Natural killer cell treated with Interleukin-12 subunit alpha and Interleukin-12 subunit beta and Interleukin-15 and Interleukin-18, amount 100 ng/mL, for 72 hours (primary cell): ENCODE results near the gene TIMM13. TPM values are rescaled to one million over a fixed set of nuclear protein-coding genes. Genes with fewer than 3 reads are reported as not detected.
"Not testable (repeated sequence)": the region's sequence is repeated elsewhere in the genome, so short reads cannot be mapped to it uniquely, and the experiment has no call there.

Source experiments
- ATAC-seq, 2 donors: fragments of 150-1000 bp; cut with Tn5 transposase in 1 of 2; sonication (Bioruptor Pico), chemical (Tn5 transposase) in 1 of 2; 2 replicates each; pipeline ENCODE4 v1.10.0; 2021
- DNase-seq: peaks from one replicate; pipeline ENCODE4 v3.0.0; 2022; ENCODE audit warnings: low spot score
- H3K27ac Mint-ChIP-seq, 2 donors: 1 replicate in 1 of 2; 2 replicates in 1 of 2; pipeline ENCODE4 v1.8.0; 2022; ENCODE audit warnings: mixed read lengths in 2 of 2, mild to moderate bottlenecking in 1 of 2, moderate library complexity in 1 of 2
- H3K27me3 Mint-ChIP-seq, 2 donors: 1 replicate in 1 of 2; 2 replicates in 1 of 2; pipeline ENCODE4 v1.8.0; 2022; ENCODE audit warnings: mixed read lengths in 2 of 2
- H3K36me3 Mint-ChIP-seq: one replicate; pipeline ENCODE4 v1.8.0; 2022; ENCODE audit warnings: mixed read lengths
- H3K4me1 Mint-ChIP-seq, 2 donors: 1 replicate in 1 of 2; 2 replicates in 1 of 2; pipeline ENCODE4 v1.8.0; 2022; ENCODE audit warnings: low read depth in 2 of 2, mixed read lengths in 2 of 2, mild to moderate bottlenecking in 1 of 2
- H3K4me3 Mint-ChIP-seq: one replicate; pipeline ENCODE4 v1.8.0; 2022; ENCODE audit warnings: mixed read lengths
- H3K9me3 Mint-ChIP-seq: 2 replicates; pipeline ENCODE4 v1.8.0; 2022; ENCODE audit warnings: mixed read lengths
- total RNA-seq, 2 donors: library from RNA; stranded (reverse); gene quantifications; one replicate each; pipeline ENCODE4 v1.2.3, GENCODE V29; 2022

The TIMM13 gene
- total RNA-seq, 2 donors from 2014 or later, result 80.1 to 124 TPM

DNA sequence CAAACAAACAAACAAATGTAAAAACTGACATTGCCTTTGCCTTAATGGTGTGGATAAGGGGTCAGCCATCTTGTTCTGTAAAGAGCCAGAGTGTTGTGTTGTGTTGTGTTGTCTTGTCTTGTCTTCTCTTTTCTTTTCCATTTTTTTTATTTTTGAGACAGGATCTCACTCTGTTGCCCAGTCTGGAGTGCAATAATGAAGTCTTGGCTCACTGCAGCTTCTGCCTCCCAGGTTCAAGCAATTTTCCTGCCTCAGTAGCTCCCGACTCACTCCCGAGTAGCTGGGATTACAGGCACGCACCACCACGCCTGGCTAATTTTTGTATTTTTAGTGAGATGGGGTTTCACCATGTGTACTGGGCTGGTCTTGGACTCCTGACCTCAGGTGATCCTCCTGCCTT lies 27.8 kb downstream of the TIMM13 start:
- Mint-ChIP-seq H3K9me3 (no peaks in the 10 kb centered on the region), H3K36me3 (no peaks in the 10 kb centered on the region), H3K27me3 (peaks cover 0 to 2% of the 10 kb centered on the region in 2 donors), H3K4me3 (no peak overlapping the region), H3K4me1 (peaks cover 0 to 3% of the 10 kb centered on the region in 2 donors), H3K27ac (no peak overlapping the region)
- DNase-seq (no peak), ATAC-seq (no peak)

DNA sequence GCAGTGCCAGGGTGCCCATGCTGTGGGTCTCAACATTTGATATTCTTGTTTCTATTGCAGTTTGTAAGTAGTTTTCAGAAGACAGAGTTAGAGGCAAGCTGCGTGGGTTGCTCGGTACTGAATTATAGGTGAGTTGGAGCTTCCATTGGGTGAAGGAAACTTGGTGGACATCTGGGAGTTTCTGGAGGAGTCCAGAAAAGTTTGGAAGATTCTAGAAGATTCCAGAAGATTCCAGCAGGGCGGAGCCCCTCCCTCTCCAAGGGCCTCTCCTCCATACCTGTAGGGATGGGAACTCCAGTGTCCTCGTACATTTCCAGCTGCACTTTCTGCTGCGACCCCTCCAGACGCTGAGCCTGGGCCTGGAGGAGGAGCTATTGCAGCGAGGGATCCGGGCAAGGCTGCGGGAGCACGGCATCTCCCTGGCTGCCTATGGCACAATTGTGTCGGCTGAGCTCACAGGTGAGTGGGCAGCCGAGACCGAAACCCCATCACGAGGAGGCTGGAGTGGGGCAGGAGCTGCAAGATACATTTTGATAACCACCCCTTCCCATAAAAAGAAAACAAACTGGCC lies 28.6 kb downstream of the TIMM13 start:
- Mint-ChIP-seq H3K36me3 (no peaks in the 10 kb centered on the region), H3K9me3 (no peaks in the 10 kb centered on the region), H3K4me3 (no peak overlapping the region), H3K27me3 (no peaks in the 10 kb centered on the region), H3K4me1 (peaks cover 4 to 6% of the 10 kb centered on the region in 2 donors), H3K27ac (no peak overlapping the region)
- no peak for DNase-seq
- ATAC-seq, result no peak

DNA sequence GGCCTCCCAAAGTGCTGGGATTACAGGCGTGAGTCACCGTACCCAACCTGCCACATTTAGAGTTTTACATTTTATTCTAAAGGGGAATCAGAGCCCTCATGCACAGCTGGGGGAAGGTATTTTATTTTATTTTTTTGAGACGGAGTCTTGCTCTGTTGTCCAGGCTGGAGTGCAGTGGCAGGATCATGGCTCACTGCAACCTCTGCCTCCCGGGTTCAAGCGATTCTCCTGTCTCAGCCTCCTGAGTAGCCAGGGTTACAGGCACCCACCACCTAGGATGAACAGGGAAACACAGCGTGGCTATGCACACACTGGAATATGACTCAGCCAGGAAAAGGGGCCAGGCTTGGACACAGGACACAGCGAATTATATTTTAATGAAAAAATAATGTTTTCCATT lies 30.2 kb downstream of the TIMM13 start:
- not testable (repeated sequence) for H3K4me3 Mint-ChIP-seq, H3K27ac Mint-ChIP-seq, H3K36me3 Mint-ChIP-seq, H3K4me1 Mint-ChIP-seq, H3K9me3 Mint-ChIP-seq, DNase-seq, H3K27me3 Mint-ChIP-seq, ATAC-seq

DNA sequence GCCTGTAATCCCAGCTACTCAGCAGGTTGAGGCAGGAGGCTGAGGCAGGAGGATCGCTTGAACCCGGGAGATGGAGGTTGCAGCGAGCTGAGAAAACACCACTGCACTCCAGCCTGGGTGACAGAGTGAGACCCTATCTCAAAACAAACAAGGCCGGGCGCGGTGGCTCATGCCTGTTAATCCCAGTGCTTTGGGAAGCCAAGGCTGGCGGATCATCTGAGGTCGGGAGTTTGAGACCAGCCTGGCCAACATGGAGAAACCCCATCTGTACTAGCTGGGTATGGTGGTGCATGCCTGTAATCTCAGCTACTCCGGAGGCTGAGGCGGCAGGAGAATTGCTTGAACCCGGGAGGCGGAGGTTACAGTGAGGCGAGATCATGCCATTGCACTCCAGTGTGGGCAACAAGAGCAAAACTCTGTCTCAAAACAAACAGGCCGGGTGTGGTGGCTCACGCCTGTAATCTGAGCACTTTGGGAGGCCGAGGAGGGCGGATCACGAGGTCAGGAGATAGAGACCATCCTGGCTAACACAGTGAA lies 32.0 kb downstream of the TIMM13 start:
- not testable (repeated sequence) for H3K9me3 Mint-ChIP-seq, ATAC-seq, H3K36me3 Mint-ChIP-seq, DNase-seq, H3K27me3 Mint-ChIP-seq
- H3K27ac Mint-ChIP-seq, result peak overlapping the region in 1 of 2 donors; percentile 70
- peaks cover 9 to 11% of the 10 kb centered on the region in 2 donors for H3K4me1 Mint-ChIP-seq
- H3K4me3 Mint-ChIP-seq, result peak overlapping the region; percentile 69

DNA sequence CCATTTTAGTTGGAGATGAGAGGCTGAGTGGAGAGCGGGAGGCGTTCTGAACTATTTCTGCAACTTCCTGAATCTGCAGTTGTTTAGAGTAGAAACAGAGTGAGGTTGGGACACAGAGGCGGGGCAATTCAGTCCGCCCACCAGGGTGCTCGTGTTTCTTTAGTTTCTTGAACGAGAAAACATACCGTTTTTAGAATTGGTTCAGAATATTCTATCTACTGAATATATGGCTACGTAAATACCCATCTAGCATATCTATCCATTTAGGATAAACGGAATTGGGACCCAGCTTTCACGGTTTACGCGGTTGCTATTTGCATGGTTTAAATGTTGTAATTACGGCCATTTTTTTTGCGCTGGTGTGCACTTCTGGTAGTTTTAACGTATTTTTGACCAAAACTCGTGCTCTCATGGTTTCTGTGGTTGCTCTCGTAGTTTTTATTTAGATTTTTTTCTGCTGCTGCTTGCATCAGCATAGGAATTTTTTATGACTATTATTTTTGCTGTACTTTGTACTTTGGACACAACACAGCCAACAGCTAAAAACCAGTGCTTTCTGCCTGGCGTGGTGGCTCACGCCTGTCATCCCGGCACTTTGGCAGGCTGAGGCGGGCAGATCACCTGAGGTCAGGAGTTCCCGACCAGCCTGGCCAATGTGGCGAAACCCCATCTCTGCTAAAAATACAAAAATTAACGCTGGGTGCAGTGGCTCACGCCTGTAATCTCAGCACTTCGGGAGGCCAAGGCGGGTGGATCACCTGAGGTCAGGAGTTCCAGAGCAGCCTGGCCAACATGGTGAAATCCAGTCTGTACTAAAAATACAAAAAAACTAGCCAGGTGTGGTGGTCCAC lies 32.7 kb downstream of the TIMM13 start:
- peak overlapping the region; percentile 69 for H3K4me3 Mint-ChIP-seq
- peaks cover 9 to 11% of the 10 kb centered on the region in 2 donors for H3K4me1 Mint-ChIP-seq
- DNase-seq, result no peak
- H3K36me3 Mint-ChIP-seq, result no peaks in the 10 kb centered on the region
- ATAC-seq, result peak; percentile 72
- H3K27me3 Mint-ChIP-seq, result peaks cover 0 to 4% of the 10 kb centered on the region in 2 donors
- no peaks in the 10 kb centered on the region for H3K9me3 Mint-ChIP-seq
- peak overlapping the region in 1 of 2 donors; percentile 70 for H3K27ac Mint-ChIP-seq

DNA sequence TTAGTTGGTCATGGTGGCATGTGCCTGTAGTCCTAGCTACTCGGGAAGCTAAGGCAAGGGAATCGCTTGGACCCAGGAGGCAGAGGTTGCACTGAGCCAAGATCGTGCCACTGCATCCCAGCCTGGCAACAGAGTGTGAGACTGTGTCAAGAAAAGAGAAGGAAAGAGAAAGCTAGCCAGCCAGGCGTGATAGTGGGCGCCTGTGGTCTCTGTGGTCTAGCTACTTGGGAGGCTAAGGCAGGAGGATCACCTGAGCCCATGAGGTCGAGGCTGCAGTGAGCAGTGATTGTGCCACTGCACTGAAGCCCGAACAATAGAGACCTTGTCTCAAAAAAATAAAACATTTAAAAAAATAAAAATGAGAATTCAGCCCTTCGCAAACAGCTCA lies 33.3 kb downstream of the TIMM13 start:
- Mint-ChIP-seq H3K9me3 (no peaks in the 10 kb centered on the region), H3K4me3 (peak overlapping the region; percentile 69), H3K27me3 (peaks cover 0 to 5% of the 10 kb centered on the region in 2 donors), H3K27ac (peak overlapping the region in 1 of 2 donors; percentile 70), H3K36me3 (no peaks in the 10 kb centered on the region), H3K4me1 (peaks cover 9 to 11% of the 10 kb centered on the region in 2 donors)
- DNase-seq, result no peak
- ATAC-seq, result peak; percentile 48 to 49

DNA sequence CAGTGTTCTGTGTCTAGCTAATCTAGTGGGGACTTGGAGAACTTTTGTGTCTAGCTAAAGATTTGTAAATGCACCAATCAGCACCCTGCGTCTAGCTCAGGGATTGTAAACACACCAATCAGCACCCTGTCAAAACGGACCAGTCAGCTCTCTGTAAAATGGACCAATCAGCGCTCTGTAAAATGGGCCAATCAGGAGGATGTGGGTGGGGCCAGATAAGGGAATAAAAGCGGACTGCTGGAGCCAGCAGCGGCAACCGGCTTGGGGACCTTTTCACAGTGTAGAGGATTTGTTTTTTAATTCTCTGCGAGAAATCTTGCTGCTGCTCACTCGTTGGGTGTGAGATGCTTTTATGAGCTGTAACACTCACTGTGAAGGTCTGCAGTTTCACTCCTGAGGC lies 34.5 kb downstream of the TIMM13 start:
- not testable (repeated sequence) for H3K27ac Mint-ChIP-seq, DNase-seq, ATAC-seq, H3K36me3 Mint-ChIP-seq, H3K27me3 Mint-ChIP-seq, H3K9me3 Mint-ChIP-seq
- Mint-ChIP-seq H3K4me3 (peak overlapping the region; percentile 47), H3K4me1 (peaks cover 9 to 11% of the 10 kb centered on the region in 2 donors)

DNA sequence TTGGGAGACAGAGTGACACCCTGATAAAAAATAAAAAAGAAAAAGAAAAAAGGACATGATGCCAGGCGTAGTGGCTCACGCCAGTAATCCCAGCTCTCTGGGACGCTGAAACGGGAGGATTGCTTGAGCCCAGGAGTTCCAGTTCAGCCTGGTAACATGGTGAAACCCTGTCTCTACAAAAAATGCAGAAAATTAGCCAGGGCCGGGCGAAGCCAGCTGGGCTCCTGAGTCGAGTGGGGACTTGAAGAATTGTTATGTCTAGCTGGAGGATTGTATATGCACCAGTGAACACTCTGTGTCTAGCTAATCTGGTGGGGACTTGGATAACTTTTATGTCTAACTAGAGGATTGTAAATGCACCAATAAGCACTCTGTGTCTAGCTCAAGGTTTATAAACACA lies 35.0 kb downstream of the TIMM13 start:
- ATAC-seq (no peak), DNase-seq (no peak)
- Mint-ChIP-seq H3K4me1 (peaks cover 9 to 11% of the 10 kb centered on the region in 2 donors), H3K27ac (no peak overlapping the region), H3K36me3 (no peaks in the 10 kb centered on the region), H3K9me3 (no peaks in the 10 kb centered on the region), H3K4me3 (no peak overlapping the region), H3K27me3 (peaks cover 0 to 8% of the 10 kb centered on the region in 2 donors)

DNA sequence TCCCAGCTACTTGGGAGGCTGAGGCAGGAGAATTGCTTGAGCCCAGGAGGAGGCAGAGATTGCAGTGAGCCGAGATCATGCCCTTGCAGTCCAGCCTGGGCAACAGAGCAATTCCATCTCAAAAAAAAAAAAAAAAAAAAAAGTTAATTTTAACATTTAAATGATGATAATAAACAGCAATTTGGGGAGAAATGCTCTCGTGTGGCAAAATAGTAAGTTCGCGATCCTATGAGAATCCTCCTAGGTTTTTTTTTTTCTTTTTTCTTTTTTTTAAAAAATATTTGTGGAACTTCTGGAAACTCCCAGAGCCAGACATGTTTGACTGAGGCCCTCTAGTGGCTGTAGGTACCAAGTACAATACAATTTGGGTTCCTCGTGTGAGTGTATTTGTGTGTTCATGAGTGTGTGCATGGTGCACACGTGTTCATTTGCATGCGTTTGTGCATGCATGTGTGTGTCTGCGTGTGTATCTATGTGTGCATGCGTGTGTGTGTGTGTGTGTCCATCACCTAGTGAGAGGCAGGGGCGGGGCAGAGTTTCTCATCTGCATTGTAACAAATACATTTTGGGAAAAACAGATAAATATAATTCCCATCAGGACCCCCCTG lies 36.2 kb downstream of the TIMM13 start:
- no peak overlapping the region for H3K27ac Mint-ChIP-seq
- H3K4me3 Mint-ChIP-seq, result peak overlapping the region; percentile 3
- DNase-seq, result no peak
- peaks cover 9 to 11% of the 10 kb centered on the region in 2 donors for H3K4me1 Mint-ChIP-seq
- no peaks in the 10 kb centered on the region for H3K9me3 Mint-ChIP-seq
- no peaks in the 10 kb centered on the region for H3K36me3 Mint-ChIP-seq
- H3K27me3 Mint-ChIP-seq, result peaks cover 0 to 10% of the 10 kb centered on the region in 2 donors
- peak in 1 of 2 donors; percentile 61 for ATAC-seq

DNA sequence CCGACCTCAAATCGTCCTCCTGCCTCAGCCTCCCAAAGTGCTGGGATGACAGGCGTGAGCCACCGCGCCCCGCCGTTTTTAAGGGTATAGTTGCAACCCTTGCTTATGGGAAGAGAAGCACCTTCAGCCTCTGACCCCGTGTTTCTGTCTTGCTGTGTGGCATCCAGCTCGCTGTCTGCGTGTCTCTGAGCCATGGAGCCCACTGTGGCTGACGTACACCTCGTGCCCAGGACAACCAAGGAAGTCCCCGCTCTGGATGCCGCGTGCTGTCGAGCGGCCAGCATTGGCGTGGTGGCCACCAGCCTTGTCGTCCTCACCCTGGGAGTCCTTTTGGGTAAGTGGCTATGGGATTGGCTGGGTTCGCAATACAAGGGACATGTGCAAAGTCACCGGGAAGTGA lies 37.8 kb downstream of the TIMM13 start:
- no peaks in the 10 kb centered on the region for H3K9me3 Mint-ChIP-seq
- no peak for DNase-seq
- no peaks in the 10 kb centered on the region for H3K36me3 Mint-ChIP-seq
- no peak for ATAC-seq
- peaks cover 9 to 11% of the 10 kb centered on the region in 2 donors for H3K4me1 Mint-ChIP-seq
- no peak overlapping the region for H3K27ac Mint-ChIP-seq
- peaks cover 0 to 10% of the 10 kb centered on the region in 2 donors for H3K27me3 Mint-ChIP-seq
- H3K4me3 Mint-ChIP-seq, result no peak overlapping the region

DNA sequence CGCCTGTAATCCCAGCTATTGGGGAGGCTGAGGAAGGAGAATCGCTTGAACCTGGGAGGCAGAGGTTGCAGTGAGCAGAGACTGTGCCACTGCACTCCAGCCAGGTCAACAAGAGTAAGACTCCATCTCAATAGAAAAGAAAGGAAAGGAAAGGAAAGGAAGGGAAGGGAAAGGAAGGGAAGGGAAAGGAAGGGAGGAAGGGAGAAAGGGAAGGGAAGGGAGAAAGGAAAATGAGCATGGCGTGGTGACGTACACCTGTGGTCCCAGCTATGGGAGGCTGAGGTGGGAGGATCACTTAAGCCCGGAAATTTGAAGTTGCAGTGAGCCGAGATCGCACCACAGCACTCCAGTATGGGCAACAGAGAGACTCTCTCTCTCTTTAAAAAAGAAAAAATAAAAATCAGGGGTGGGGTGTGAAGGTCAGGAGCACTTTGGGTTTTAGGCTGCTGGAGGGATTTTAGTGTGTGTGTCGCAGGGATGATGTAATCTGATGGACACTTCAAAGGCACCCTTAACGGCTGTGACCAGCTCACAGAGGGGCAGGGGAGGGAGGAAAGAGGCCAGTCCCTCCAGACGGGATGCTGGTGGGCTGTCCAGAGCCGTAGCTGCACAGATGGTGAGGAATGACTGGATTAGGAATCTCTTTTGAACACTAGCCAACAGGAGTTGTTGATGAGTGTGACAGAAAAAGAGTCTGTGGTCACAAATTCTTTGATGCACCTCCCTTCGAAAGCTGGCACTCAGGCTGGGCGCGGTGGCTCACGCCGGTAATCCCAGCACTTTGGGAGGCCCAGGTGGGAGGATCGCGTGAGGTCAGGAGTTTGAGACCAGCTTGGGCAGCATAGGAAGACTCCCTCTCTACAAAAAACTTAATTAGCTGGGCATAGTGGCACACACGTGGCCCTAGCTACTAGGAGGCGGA lies 39.8 kb downstream of the TIMM13 start:
- Mint-ChIP-seq H3K4me1 (peaks cover 5 to 6% of the 10 kb centered on the region in 2 donors), H3K4me3 (no peak overlapping the region), H3K27me3 (peaks cover 0 to 10% of the 10 kb centered on the region in 2 donors), H3K36me3 (no peaks in the 10 kb centered on the region), H3K9me3 (no peaks in the 10 kb centered on the region), H3K27ac (no peak overlapping the region)
- no peak for DNase-seq
- ATAC-seq, result no peak

DNA sequence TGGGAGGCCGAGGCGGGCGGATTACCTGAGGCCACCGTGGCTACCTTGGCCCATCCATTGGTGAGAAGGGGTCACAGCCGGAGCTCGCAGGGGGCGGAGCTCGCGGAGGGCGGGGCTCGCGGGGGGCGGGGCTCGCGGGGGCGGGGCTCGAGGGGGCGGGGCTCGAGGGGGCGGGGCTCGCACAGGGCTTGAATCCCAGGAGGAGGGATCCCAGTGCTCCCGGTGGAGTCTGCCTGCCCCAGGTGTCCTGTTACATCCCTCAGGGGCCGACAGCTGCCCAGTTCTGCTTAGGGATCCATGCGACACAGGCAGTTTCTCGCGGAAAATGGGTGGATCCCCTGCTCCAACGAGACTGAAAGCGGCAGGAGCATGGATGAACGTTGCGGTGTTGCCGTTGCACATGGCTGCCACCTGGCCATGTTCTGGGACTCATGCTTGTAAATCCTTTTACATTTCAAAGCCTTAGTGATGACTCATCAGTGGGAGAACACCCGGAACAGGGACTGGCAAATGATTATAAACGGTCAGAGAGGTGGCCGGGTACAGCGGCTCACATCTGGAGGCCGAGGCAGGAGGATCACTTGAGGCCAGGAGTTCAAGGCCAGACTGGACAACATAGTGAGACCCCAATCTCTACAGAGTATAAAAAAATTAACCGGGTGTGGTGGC lies 42.2 kb downstream of the TIMM13 start:
- no peak overlapping the region for H3K27ac Mint-ChIP-seq
- DNase-seq, result no peak
- H3K27me3 Mint-ChIP-seq, result peaks cover 0 to 12% of the 10 kb centered on the region in 2 donors
- peak in 1 of 2 donors; percentile 52 for ATAC-seq
- H3K9me3 Mint-ChIP-seq, result no peaks in the 10 kb centered on the region
- no peak overlapping the region for H3K4me3 Mint-ChIP-seq
- H3K36me3 Mint-ChIP-seq, result peaks cover 6% of the 10 kb centered on the region
- peaks cover 0 to 4% of the 10 kb centered on the region in 2 donors for H3K4me1 Mint-ChIP-seq
